Stimulated activated CD8-positive, alpha-beta memory T cell treated with anti-CD3 and anti-CD28 coated beads, Interleukin-12 subunit alpha, Interleukin-12 subunit beta, amount 100 ng/mL, for 4 hours (primary cell): ENCODE data around the gene HIVEP3.

ENCODE experiments used
- DNase-seq: peaks from one replicate; pipeline ENCODE4 v3.0.0-alpha.2; 2020; ENCODE audit warnings: low read depth

The HIVEP3 gene

GRCh38 chr1:41481109-41481775 lies 437.5 kb downstream of the HIVEP3 start:
- DNase-seq: no peak

DNA sequence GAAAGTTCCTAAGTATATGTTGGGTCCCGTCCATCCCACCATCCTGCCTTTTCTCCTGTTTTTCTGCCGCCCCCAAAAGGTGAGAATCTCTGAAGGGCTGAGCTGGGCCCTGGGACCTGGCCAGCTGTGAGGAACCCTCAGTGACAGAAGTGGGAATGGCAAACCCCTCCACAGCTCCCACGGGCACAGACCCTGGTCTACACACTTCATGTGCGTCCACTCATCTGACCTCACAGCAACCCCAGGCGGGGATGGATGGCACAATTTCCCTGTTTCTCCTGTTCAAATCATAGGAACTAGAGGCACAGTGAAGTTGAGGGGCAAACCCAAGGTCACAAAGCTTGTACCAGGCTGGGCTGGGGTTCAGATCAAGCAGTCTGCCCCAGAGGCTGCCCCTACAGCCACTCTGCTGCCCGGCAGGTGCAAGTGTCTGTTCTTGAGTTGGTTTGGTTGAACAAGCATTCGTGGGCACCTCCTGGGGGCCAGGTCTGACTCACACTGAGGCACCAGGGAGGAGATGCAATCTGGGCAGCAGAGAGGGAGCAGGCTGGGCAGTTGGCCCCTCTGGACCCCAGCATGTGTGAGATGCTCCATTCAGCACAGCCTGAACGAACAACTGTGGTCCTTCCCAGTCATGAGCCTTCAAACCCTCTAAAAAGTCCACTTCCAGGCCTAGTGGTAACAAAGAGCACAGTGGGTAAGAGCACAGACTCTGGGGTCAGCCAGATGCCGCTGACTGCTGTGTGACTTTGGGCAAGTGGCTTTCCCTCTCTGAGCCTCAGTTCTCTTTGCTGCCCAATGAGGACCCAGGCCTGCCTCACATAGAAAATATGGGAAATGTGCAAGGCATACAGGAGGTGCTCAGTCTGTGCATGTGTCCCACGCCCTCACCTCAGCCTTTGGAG lies 438.3 kb downstream of the HIVEP3 start:
- DNase-seq: no peak

GRCh38 chr1:41479808-41480160 lies 438.9 kb downstream of the HIVEP3 start:
- no peak for DNase-seq

DNA sequence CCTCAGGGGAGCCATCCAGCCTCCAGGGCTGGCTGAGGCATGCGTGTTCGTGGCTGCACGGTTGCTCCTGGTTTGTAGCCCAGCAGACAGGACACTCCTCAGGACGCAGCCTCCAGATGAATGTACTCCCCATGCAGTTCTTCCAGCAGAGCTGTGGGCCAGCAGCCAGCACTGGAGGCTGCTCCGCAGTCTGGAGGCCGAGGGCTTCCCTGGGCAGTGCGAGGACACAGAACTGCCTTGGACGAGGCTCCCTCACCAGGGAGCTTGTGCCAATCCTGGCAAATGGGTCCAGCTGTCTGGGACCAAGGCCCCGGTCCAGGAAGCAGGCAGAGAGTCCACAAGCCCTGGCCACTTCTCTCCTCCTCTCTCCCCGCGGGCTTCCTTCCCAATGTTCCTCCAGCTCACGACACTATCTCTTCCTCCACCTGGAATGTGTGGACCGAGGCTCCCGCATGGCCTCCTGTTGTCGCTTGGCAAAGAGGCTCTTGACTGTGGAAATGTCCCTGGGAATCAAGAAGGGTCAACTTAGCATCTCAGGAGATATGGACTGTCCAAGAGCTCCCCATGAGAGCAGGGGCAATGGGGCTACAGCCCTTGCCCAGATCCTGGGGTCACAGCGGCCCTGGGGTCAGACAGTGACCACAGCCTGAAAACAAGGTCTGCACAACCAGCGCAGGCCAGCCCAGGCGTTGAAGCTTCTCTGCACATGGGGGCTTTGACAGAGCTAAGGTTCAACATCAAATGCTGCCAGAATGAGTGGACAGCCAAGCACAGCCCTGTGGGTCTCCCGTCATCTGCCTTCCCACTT lies 439.5 kb downstream of the HIVEP3 start:
- no peak for DNase-seq

- no peak for DNase-seq
Observed at GRCh38 chr1:41478118-41478748, 440.5 kb downstream of the HIVEP3 start.

- no peak for DNase-seq
Observed at GRCh38 chr1:41476807-41477361, 441.8 kb downstream of the HIVEP3 start.

GRCh38 chr1:41475859-41476567 lies 442.7 kb downstream of the HIVEP3 start:
- no peak for DNase-seq

DNA sequence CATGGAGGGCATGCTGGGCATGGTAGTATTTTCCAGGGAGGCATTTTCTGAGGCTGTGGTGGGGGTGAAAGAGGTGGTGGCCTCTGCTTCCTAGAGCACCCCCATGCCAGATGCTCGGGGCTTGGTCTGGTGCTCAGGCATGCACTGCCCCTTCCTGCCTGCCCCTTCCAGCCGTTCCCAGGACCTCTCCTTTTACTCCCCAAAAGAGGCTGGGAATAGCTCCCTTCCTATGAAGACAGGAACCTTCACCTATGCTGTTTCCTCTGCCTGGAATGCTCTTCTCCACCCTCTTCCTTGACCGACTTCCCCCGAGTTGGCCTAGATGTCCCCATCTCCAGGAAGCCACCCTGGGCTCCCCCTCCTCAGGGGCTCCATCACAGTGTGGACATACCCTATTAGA lies 443.4 kb downstream of the HIVEP3 start:
- DNase-seq: no peak

DNA sequence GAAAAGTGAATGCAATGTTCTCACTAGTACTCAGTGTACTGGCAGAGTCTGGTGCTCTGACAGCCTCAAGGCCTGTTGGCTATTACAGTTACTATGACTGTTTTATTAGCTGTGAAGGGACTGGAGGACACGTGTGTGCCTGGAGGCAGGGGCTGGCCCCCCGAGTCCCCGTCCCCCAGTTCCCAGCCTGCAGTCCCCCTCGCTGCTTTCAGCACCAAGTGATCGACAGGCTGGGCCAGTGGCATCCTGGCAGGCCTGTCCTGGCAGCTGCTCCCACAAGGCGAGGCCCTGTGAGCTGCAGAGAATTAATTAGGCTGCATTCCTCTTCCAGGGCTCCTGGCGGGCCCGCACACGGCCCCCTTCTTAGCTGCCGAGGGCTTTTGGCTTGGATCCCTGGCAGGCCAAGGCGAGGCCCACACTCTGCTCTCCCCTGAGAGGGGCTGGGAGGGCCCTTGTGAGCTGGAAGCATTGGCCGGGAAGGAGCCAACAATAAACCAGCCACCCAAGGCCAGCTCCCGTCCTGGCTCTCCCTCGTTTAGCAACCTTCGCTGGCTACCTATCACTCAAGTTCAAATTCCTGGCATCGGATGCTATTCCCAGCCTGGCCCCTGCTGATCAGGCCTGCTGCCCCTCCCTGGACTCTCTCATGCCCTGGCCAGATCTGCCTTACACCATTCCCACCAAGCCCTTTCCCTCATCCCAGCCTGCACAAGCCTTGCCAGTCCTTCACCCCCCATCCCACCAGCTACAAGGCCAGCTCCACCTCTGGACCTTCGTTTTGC lies 444.0 kb downstream of the HIVEP3 start:
- no peak for DNase-seq

GRCh38 chr1:41473738-41474362 lies 444.9 kb downstream of the HIVEP3 start:
- no peak for DNase-seq

GRCh38 chr1:41471658-41472057 lies 447.1 kb downstream of the HIVEP3 start:
- DNase-seq: no peak

DNA sequence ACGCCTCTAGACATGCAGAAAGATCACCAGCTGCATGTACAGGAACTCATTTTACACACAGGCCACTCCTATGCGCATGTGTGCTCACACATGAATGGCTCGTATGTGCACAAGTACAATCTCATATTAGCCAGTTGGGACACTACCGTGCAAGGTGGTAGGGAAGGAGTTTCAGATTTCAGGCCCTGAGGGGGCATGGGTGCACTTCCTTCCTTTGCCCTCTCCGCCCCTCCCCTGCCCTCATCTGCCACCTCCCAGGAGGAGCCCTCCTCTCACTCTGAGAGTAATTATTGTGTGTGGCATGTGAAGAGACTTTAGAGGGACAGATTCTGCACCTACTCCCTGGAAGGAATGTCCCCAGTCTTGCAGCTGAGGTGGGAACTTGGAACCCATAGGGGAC lies 449.0 kb downstream of the HIVEP3 start:
- no peak for DNase-seq

DNA sequence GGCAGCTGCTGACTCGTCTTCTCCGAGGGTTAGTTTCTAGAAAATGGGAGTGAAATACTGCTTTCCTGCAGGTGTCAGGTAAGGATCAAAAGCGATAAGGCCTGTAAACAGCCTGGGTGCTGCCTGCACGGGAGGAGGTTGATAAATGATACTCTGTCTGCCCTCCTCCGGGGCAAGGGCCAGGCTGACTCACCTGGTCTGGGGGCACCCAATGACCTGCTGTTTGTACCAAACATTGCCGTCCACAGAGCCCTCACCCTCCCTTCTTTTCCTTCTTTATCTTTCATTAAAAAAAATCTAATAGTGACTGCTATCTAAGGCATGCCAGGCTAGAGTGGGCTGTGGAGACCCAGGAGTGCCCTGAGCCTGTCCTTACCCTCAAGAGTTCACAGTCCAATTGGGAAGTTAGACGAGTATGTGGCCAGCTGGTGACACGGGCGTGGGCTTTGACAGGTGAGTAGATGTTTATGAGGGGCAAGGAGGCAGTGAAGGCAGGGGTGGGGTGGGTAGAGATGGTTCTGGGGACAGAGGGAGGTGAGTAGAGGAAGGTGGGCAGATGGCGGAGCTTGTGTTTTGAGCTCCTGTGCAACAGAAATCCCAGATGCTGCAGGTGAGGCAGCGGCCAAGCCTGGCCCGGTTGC lies 450.5 kb downstream of the HIVEP3 start:
- no peak for DNase-seq

GRCh38 chr1:41467673-41468072 lies 451.0 kb downstream of the HIVEP3 start:
- no peak for DNase-seq

GRCh38 chr1:41466146-41466545 lies 452.6 kb downstream of the HIVEP3 start:
- no peak for DNase-seq

GRCh38 chr1:41465741-41466140 lies 453.0 kb downstream of the HIVEP3 start:
- DNase-seq: no peak

DNA sequence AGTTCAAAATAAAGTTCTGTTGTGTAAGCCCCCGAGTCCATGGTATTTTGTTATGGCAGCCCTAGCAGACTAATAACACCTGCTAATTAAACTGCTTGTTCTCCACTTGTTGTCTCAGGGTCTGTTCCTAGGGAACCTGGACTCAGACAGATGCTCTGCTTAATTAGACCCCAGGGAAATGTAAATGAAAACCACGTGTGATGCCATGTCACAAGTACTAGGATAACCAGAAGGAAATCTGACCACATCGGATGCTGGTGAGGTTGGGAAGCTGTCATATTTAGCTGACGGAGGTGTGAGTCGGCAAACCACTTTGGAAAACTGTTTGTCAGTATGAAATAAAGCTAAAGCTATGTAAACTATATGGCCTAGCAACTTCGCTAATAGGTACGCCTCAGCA lies 453.8 kb downstream of the HIVEP3 start:
- no peak for DNase-seq

GRCh38 chr1:41463516-41463915 lies 455.2 kb downstream of the HIVEP3 start:
- DNase-seq: no peak

DNA sequence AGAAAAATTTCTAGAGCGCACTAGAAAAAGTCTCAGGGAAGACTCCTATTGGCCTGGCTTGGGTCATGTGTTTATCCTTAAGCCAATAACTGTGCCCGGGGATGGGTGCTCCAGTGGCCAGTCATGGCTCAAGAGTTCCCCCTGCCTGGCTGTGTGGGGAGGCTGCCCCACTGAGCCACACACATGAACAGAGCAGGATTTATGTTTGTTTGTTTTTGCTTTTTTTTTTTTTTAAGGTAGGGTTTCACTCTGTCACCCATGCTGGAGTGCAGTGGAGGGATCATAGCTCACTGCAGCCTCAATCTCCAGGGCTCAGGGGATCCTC lies 456.1 kb downstream of the HIVEP3 start:
- no peak for DNase-seq
